ENCODE measurements around the gene FLYWCH2. TPM values are rescaled to one million over a fixed set of nuclear protein-coding genes. Genes with fewer than 3 reads are reported as not detected.

Gene FLYWCH2
- total RNA-seq, 1 donor from 2014 or later, result 15.8 TPM

DNA sequence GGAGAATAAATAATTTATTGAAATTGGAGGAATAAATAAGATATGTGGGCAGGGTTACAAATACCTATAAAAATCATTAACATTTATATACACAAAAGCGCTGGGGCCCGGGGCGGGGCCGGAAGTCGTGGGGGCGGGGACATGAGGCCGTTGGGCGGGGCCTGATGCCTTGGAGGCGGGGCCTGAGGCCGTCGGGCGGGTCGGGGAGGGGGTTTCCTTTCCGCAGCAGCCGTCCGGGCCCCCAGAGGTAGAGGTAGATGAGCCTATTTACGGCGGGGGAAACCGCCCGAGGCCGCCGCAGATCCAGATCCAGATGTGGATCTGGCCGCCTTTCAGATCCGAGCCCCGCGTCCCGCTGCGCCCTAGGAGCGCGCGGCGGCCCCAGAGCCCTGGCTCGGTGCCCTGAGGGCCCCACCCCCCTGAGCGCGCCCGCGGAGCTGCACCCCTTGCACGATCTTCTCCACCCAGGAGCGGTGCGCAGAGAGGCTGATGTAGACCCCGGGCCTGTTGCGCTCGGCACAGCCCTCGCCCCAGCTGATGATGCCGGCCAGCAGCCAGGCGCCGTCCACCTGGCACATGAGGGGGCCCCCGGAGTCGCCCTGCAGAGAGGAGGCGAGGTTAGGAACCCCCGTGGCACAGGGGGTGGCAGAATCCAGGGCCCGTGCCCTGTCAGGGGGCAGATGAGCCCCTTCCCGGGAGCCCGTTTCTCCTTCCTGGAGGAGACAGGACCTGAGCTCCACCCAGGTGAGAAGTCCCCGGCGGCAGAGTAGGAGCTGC, 30.1 kb upstream of the FLYWCH2 start:
- no peak overlapping the region for H2AFZ ChIP-seq (replicated peaks)
- no peaks in the 10 kb centered on the region for H3K4me1 ChIP-seq
- Mint-ChIP-seq H3K4me3 (no peak overlapping the region), H3K4me1 (peaks cover 2% of the 10 kb centered on the region), H3K27me3 (ENCODE audit: insufficient read depth, low read depth) (peaks cover 24% of the 10 kb centered on the region), H3K27ac (no peak overlapping the region), H3K9me3 (peaks cover 12% of the 10 kb centered on the region), H3K36me3 (peaks cover 3% of the 10 kb centered on the region)
- no peak overlapping the region for H3K9ac ChIP-seq
- no peak overlapping the region for H3K4me2 ChIP-seq
- DNase-seq (ENCODE audit: low spot score), result no peak
- H3K79me2 ChIP-seq (ENCODE audit: low read depth), result no peaks in the 10 kb centered on the region
- no peaks in the 10 kb centered on the region for H3F3A ChIP-seq (ENCODE audit: low read depth)
- H3K27ac ChIP-seq, result no peak overlapping the region
- no peaks in the 10 kb centered on the region for H3K36me3 ChIP-seq
- TF ChIP-seq EZH2phosphoT487 (IDR thresholded peaks at IDR 0.05) (no peak), EZH2 (IDR thresholded peaks at IDR 0.05) (no peak)
- TF ChIP-seq, protein P1, sequence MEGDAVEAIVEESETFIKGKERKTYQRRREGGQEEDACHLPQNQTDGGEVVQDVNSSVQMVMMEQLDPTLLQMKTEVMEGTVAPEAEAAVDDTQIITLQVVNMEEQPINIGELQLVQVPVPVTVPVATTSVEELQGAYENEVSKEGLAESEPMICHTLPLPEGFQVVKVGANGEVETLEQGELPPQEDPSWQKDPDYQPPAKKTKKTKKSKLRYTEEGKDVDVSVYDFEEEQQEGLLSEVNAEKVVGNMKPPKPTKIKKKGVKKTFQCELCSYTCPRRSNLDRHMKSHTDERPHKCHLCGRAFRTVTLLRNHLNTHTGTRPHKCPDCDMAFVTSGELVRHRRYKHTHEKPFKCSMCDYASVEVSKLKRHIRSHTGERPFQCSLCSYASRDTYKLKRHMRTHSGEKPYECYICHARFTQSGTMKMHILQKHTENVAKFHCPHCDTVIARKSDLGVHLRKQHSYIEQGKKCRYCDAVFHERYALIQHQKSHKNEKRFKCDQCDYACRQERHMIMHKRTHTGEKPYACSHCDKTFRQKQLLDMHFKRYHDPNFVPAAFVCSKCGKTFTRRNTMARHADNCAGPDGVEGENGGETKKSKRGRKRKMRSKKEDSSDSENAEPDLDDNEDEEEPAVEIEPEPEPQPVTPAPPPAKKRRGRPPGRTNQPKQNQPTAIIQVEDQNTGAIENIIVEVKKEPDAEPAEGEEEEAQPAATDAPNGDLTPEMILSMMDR (IDR thresholded peaks at IDR 0.05), result no peak
- no peaks in the 10 kb centered on the region for H4K20me1 ChIP-seq (ENCODE audit: low read depth)
- H3K9me3 ChIP-seq (ENCODE audit: low read depth), result peaks cover 4% of the 10 kb centered on the region
- H3K27me3 ChIP-seq, result peaks cover 28% of the 10 kb centered on the region
- H3K4me3 ChIP-seq, result no peak overlapping the region

GRCh38 chr16:2853531-2854073, 29.4 kb upstream of the FLYWCH2 start:
- no peak overlapping the region for H3K4me2 ChIP-seq
- no peak for DNase-seq (ENCODE audit: low spot score)
- no peak overlapping the region for H3K4me3 ChIP-seq
- peaks cover 12% of the 10 kb centered on the region for H3K9me3 Mint-ChIP-seq
- peaks cover 4% of the 10 kb centered on the region for H3K9me3 ChIP-seq (ENCODE audit: low read depth)
- peaks cover 35% of the 10 kb centered on the region for H3K27me3 ChIP-seq
- H3K27ac Mint-ChIP-seq, result no peak overlapping the region
- no peak overlapping the region for H3K27ac ChIP-seq
- no peaks in the 10 kb centered on the region for H3F3A ChIP-seq (ENCODE audit: low read depth)
- H4K20me1 ChIP-seq (ENCODE audit: low read depth), result no peaks in the 10 kb centered on the region
- no peak overlapping the region for H3K9ac ChIP-seq
- H3K4me3 Mint-ChIP-seq, result no peak overlapping the region
- no peaks in the 10 kb centered on the region for H3K36me3 ChIP-seq
- no peaks in the 10 kb centered on the region for H3K4me1 ChIP-seq
- H3K4me1 Mint-ChIP-seq, result peaks cover 2% of the 10 kb centered on the region
- H3K36me3 Mint-ChIP-seq, result peaks cover 3% of the 10 kb centered on the region
- H3K27me3 Mint-ChIP-seq (ENCODE audit: insufficient read depth, low read depth), result peaks cover 28% of the 10 kb centered on the region
- no peak overlapping the region for H2AFZ ChIP-seq (replicated peaks)
- TF ChIP-seq EZH2 (IDR thresholded peaks at IDR 0.05), result no peak
- TF ChIP-seq, protein P1 (IDR thresholded peaks at IDR 0.05), result no peak
- TF ChIP-seq EZH2phosphoT487 (IDR thresholded peaks at IDR 0.05), result no peak
- H3K79me2 ChIP-seq (ENCODE audit: low read depth), result no peaks in the 10 kb centered on the region

DNA sequence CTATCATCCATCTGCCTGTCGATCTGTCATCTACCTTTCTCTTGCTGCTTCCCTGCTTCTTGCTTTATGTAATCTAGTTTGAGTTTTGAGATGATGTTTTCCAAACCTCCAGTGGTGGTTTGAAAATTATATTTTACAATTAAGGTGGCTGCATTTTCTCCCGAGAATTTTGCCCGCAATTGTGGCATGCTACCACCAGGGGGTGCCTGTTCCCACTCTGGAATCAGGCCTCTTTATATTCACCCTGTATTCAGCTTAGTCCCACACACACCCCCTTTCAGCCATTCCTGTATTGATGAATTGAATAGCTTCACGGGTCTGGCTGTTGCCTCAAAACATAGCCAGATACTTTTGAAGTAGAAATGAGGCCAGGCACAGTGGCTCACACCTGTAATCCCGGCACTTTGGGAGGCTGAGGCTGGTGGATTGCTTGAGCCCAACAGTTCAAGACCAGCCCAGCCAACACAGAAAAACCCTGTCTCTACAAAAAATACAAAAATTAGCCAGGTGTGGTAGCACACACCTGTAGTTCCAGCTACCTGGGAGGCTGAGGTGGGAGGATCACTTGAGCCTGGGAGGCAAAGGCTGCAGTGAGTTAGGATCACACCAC, 28.2 kb upstream of the FLYWCH2 start:
- Histone ChIP-seq H2AFZ (replicated peaks) (no peak overlapping the region), H3K36me3 (no peaks in the 10 kb centered on the region), H3K27me3 (peaks cover 42% of the 10 kb centered on the region), H3K4me3 (no peak overlapping the region), H3K9me3 (ENCODE audit: low read depth) (peaks cover 4% of the 10 kb centered on the region), H3K27ac (no peak overlapping the region), H3F3A (ENCODE audit: low read depth) (no peaks in the 10 kb centered on the region), H3K4me2 (no peak overlapping the region), H3K4me1 (no peaks in the 10 kb centered on the region), H3K9ac (no peak overlapping the region), H3K79me2 (ENCODE audit: low read depth) (no peaks in the 10 kb centered on the region), H4K20me1 (ENCODE audit: low read depth) (no peaks in the 10 kb centered on the region)
- H3K4me3 Mint-ChIP-seq, result no peak overlapping the region
- peaks cover 2% of the 10 kb centered on the region for H3K4me1 Mint-ChIP-seq
- H3K9me3 Mint-ChIP-seq, result peaks cover 12% of the 10 kb centered on the region
- H3K36me3 Mint-ChIP-seq, result peaks cover 3% of the 10 kb centered on the region
- no peak for DNase-seq (ENCODE audit: low spot score)
- H3K27ac Mint-ChIP-seq, result no peak overlapping the region
- TF ChIP-seq EZH2 (IDR thresholded peaks at IDR 0.05) (no peak), EZH2phosphoT487 (IDR thresholded peaks at IDR 0.05) (no peak)
- TF ChIP-seq, protein P1 (IDR thresholded peaks at IDR 0.05), result peak; percentile 61
- H3K27me3 Mint-ChIP-seq (ENCODE audit: insufficient read depth, low read depth), result peaks cover 28% of the 10 kb centered on the region
